Measurements from ENCODE around the gene ATP11A. TPM values are rescaled to one million over a fixed set of nuclear protein-coding genes. Genes with fewer than 3 reads are reported as not detected.

Gene ATP11A
- total RNA-seq, 1 experiment from 2014 or later = 65.3 TPM

DNA sequence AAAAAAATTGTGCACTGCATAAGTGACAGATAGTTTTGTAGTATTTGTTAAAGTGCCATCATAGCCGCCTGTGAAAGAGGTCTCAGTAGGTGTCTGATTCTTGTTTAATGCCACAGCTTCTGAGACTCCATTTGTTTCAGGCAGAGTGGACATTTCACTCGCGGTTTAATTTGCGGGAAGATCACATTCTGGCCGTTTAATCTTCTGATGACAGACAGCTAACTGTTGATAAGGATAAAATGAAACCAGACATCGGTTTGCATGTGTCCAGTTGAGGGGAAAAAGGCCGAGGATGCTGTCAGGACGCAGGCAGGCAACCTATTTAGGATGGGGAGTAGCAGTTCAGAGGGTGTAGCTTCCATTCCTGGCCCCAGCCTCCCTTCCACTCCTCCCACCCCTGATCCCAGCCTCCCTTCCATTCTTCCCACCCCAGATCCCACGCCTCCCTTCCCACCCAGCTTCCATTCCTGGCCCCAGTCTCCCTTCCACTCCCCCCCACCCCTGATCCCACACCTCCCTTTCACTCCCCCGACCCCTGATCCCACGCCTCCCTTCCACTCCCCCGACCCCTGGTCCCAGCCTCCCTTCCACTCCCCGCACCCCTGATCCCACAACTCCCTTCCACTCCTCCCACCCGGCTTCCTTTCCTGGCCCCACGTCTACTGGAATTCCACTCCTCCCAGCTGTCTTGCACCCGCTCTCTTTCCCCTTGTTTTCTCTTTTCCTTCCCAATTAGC, 23.8 kb downstream of the ATP11A start:
- Histone ChIP-seq H4K91ac (ENCODE audit: insufficient read length, low read depth, low read length) (peak overlapping the region; percentile 7), H3K27me3 (ENCODE audit: insufficient read depth, low read length) (no peaks in the 10 kb centered on the region), H3K4me1 (ENCODE audit: insufficient read depth, low read length) (peaks cover 20% of the 10 kb centered on the region; the same call in 1 of the 2 replicates), H2AK5ac (ENCODE audit: insufficient read length, low read length) (peak overlapping the region; percentile 17), H3K79me2 (ENCODE audit: insufficient read depth, low read length) (peaks cover 7% of the 10 kb centered on the region; the same call in 1 of the 2 replicates), H2AFZ (ENCODE audit: low read length) (no peak overlapping the region), H3K27ac (ENCODE audit: insufficient read length, low read depth, low read length) (no peak overlapping the region), H3K23ac (ENCODE audit: insufficient read length, low read depth, low read length) (no peak overlapping the region), H3K79me1 (ENCODE audit: insufficient read depth, low read depth, low read length, poor library complexity, severe bottlenecking) (no peaks in the 10 kb centered on the region), H2BK120ac (ENCODE audit: low read depth, low read length, poor library complexity, severe bottlenecking) (no peak overlapping the region), H2BK15ac (ENCODE audit: low read depth, low read length) (no peak overlapping the region), H3K9me3 (ENCODE audit: control insufficient read depth, low read depth, low read length) (no peaks in the 10 kb centered on the region), H2BK20ac (ENCODE audit: low read depth, low read length, poor library complexity, severe bottlenecking) (no peak overlapping the region), H4K20me1 (ENCODE audit: control insufficient read depth, insufficient read depth, insufficient read length) (no peaks in the 10 kb centered on the region), H3K14ac (ENCODE audit: insufficient read depth, low read length) (no peak overlapping the region), H3K23me2 (ENCODE audit: insufficient read length, low read depth, low read length, poor library complexity, severe bottlenecking) (peaks cover 3% of the 10 kb centered on the region), H3T11ph (ENCODE audit: low read length) (no peak overlapping the region), H3K56ac (ENCODE audit: insufficient read length, low read depth, low read length) (no peak overlapping the region), H4K8ac (replicated peaks; ENCODE audit: insufficient read length, low read depth, low read length) (no peak overlapping the region), H2BK5ac (ENCODE audit: insufficient read length, low read length) (no peak overlapping the region), H3K4me2 (ENCODE audit: insufficient read depth, insufficient read length, low read length) (no peak overlapping the region), H2BK12ac (ENCODE audit: insufficient read length, low read depth, low read length) (no peak overlapping the region), H4K5ac (ENCODE audit: insufficient read length, low read depth, low read length) (no peak overlapping the region), H3K18ac (ENCODE audit: insufficient read length, low read depth, low read length) (peak overlapping the region; percentile 58), H3K9ac (ENCODE audit: extremely low read depth, insufficient read length, low read length) (no peak overlapping the region), H3K4ac (ENCODE audit: low read depth, low read length) (no peak overlapping the region; the same call in 1 of the 2 replicates)
- peaks cover 4 to 10% of the 10 kb centered on the region in 2 experiments; a peak in 3 of 5 replicates for H3K9me3 Mint-ChIP-seq
- peak overlapping the region; percentile 77 to 92 (median 91); a peak in 5 of 7 replicates for H3K27ac Mint-ChIP-seq
- H3K36me3 Mint-ChIP-seq (ENCODE audit: insufficient read depth in 1 of 3, low read depth in 3 of 3) = peaks cover 8 to 17% (median 9%) of the 10 kb centered on the region in 3 experiments
- TF ChIP-seq, protein P1, sequence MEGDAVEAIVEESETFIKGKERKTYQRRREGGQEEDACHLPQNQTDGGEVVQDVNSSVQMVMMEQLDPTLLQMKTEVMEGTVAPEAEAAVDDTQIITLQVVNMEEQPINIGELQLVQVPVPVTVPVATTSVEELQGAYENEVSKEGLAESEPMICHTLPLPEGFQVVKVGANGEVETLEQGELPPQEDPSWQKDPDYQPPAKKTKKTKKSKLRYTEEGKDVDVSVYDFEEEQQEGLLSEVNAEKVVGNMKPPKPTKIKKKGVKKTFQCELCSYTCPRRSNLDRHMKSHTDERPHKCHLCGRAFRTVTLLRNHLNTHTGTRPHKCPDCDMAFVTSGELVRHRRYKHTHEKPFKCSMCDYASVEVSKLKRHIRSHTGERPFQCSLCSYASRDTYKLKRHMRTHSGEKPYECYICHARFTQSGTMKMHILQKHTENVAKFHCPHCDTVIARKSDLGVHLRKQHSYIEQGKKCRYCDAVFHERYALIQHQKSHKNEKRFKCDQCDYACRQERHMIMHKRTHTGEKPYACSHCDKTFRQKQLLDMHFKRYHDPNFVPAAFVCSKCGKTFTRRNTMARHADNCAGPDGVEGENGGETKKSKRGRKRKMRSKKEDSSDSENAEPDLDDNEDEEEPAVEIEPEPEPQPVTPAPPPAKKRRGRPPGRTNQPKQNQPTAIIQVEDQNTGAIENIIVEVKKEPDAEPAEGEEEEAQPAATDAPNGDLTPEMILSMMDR (conservative IDR thresholded peaks at IDR 0.05) = no peak
- peaks cover 70 to 81% of the 10 kb centered on the region in 2 experiments for H3K4me1 Mint-ChIP-seq
- WGBS (ENCODE audit: extremely low coverage, insufficient read length, low lambda C conversion rate) = no CpG with 5 or more reads among the region's 16 CpGs
- H3K4me3 Mint-ChIP-seq = no peak overlapping the region; a peak in 1 of 5 replicates
- H3K27me3 Mint-ChIP-seq (ENCODE audit: low read depth) = peaks cover 1% of the 10 kb centered on the region; the same call in 1 of the 2 replicates
- DNase-seq = no peak

Data from H9 (cell line).